Smooth muscle cell (in vitro differentiated cells): ENCODE results near the gene ATG2B. TPM values are rescaled to one million over a fixed set of nuclear protein-coding genes. Genes with fewer than 3 reads are reported as not detected.

Experiments
- DNase-seq: peaks from one replicate; lab custom pipeline; 2025; ENCODE audit not compliant: unreplicated experiment; lab: John Stamatoyannopoulos, UW
- H2AFZ ChIP-seq: fragments of 200-600 bp; sonication (generic); 2 replicates; pipeline ENCODE4 v1.6.0; 2016; ENCODE audit warnings: antibody characterized with exemption, low read depth, mild to moderate bottlenecking
- H3F3A ChIP-seq: fragments of 200-600 bp; sonication (generic); 2 replicates; pipeline ENCODE4 v1.6.0; 2017; ENCODE audit warnings: antibody characterized with exemption, low read depth
- H3K27ac ChIP-seq: fragments of 200-600 bp; sonication (generic); 2 replicates; pipeline ENCODE4 v1.5.1; 2016; ENCODE audit warnings: low read depth, mild to moderate bottlenecking
- H3K27me3 ChIP-seq: fragments of 200-600 bp; sonication (generic); 2 replicates; pipeline ENCODE4 v1.6.1; 2016; ENCODE audit warnings: low read depth, mild to moderate bottlenecking
- H3K36me3 ChIP-seq: fragments of 200-600 bp; sonication (generic); 2 replicates; pipeline ENCODE4 v1.5.1; 2016; ENCODE audit warnings: low read depth
- H3K4me1 ChIP-seq: fragments of 200-600 bp; sonication (generic); 2 replicates; pipeline ENCODE4 v1.5.1; 2016; ENCODE audit warnings: low read depth
- H3K4me2 ChIP-seq: fragments of 200-600 bp; sonication (generic); 2 replicates; pipeline ENCODE4 v1.6.0; 2016; ENCODE audit warnings: mild to moderate bottlenecking
- H3K4me3 ChIP-seq: fragments of 200-600 bp; sonication (generic); 2 replicates; pipeline ENCODE4 v1.5.1; 2016; ENCODE audit warnings: mild to moderate bottlenecking
- H3K79me2 ChIP-seq: fragments of 200-600 bp; sonication (generic); 2 replicates; pipeline ENCODE4 v1.6.0; 2016; ENCODE audit warnings: low read depth, mild to moderate bottlenecking
- H3K9ac ChIP-seq: fragments of 200-600 bp; sonication (generic); 2 replicates; pipeline ENCODE4 v1.6.0; 2016; ENCODE audit warnings: low read depth
- H3K9me3 ChIP-seq: fragments of 200-600 bp; sonication (generic); replicated peaks from 2 replicates; pipeline ENCODE4 v1.5.1; 2016; ENCODE audit warnings: low read depth
- H4K20me1 ChIP-seq: fragments of 200-600 bp; sonication (generic); 2 replicates; pipeline ENCODE4 v1.6.0; 2016; ENCODE audit warnings: low read depth
- WGBS: methylation state at CpG from one replicate; pipeline ENCODE4 v1.1.7; 2016; ENCODE audit warnings: low lambda C conversion rate; 5-methylcytosine and 5-hydroxymethylcytosine counted together
- polyA plus RNA-seq: library from polyadenylated mRNA; unstranded; fragments of >200 nt; fragmentation: Nextera tagmentation; extraction: Ambion mirVana; gene quantifications from 2 replicates; pipeline ENCODE4 v1.2.1, GENCODE V29; 2016
- total RNA-seq: library from RNA; depleted of rRNA; stranded (reverse); fragments of >200 nt; gene quantifications from 2 replicates; pipeline ENCODE4 v1.2.3, GENCODE V29; 2014
- TF ChIP-seq, protein P1 (sequence below): fragments of 200-600 bp; sonication (generic); IDR thresholded peaks from 2 replicates; pipeline ENCODE4 v1.5.1; 2017; ENCODE audit warnings: borderline replicate concordance, mild to moderate bottlenecking, antibody characterized with exemption; ENCODE audit not compliant: insufficient read depth, poor library complexity, severe bottlenecking

ATG2B gene
- total and polyA plus RNA-seq, 2 experiments from 2014 or later = 1.9 to 21.5 TPM

DNA sequence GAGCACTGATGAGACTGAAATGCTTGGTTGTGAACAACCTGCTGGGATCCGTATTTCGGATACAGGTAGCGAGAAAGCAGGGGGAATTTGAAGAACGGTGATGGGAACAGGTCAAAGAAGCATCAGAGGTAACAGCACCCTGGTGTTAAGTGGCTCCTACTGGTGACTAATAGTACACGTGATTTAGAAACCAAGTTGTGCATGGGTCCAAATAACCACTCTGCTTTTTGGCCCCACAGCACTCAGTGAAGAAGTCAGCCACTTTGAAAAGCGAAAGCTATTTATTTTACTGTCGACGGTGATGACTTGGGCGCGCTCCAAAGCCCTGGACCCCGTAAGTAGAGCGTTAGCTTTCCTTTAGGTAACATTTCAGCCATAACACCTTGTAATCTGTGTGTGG lies 45.5 kb upstream of the ATG2B start:
- Histone ChIP-seq H3K27me3 (no peaks in the 10 kb centered on the region), H3K4me1 (no peaks in the 10 kb centered on the region), H3F3A (no peaks in the 10 kb centered on the region), H3K4me2 (no peak overlapping the region), H3K9ac (no peak overlapping the region), H4K20me1 (no peaks in the 10 kb centered on the region), H2AFZ (no peak overlapping the region), H3K27ac (no peak overlapping the region), H3K36me3 (no peaks in the 10 kb centered on the region), H3K79me2 (no peaks in the 10 kb centered on the region), H3K4me3 (no peak overlapping the region), H3K9me3 (no peaks in the 10 kb centered on the region)
- WGBS = 94% methylated on average over 12 of the region's 12 CpGs
- no peak for DNase-seq
- TF ChIP-seq, protein P1, sequence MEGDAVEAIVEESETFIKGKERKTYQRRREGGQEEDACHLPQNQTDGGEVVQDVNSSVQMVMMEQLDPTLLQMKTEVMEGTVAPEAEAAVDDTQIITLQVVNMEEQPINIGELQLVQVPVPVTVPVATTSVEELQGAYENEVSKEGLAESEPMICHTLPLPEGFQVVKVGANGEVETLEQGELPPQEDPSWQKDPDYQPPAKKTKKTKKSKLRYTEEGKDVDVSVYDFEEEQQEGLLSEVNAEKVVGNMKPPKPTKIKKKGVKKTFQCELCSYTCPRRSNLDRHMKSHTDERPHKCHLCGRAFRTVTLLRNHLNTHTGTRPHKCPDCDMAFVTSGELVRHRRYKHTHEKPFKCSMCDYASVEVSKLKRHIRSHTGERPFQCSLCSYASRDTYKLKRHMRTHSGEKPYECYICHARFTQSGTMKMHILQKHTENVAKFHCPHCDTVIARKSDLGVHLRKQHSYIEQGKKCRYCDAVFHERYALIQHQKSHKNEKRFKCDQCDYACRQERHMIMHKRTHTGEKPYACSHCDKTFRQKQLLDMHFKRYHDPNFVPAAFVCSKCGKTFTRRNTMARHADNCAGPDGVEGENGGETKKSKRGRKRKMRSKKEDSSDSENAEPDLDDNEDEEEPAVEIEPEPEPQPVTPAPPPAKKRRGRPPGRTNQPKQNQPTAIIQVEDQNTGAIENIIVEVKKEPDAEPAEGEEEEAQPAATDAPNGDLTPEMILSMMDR = no peak

DNA sequence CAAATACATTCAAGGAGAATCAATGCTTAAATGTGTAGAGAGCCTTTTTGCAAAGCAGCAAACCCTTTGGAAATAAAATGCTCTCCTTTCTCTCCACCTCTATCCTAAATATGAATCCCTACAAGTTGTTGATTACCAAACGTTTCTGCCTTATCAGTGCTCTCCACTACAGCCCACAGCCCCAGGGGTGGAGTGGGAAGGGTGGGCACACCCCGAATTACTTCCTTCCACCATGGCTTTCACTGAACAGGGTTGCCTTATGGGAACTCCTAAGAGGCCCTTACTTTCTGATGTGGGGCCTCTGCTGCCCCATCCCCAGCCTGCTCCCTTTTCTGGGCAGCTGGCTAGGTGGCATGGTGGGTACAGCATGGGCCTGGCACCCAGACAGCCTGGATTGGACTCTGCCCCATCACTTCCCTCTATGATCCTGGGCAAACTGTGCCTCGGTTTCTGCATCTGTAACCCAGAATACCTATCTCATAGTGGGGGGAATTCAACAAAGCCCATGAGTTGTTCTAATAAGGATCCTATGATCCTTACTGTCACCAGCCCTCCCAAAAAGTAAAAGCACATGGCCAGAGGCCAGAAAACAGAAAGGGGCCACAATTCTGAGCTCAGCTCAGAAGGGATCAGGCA lies 44.9 kb upstream of the ATG2B start:
- Histone ChIP-seq H2AFZ (no peak overlapping the region), H3K4me2 (no peak overlapping the region), H3K4me1 (no peaks in the 10 kb centered on the region), H3K36me3 (no peaks in the 10 kb centered on the region), H3K4me3 (no peak overlapping the region), H3K27me3 (no peaks in the 10 kb centered on the region), H3K9me3 (no peaks in the 10 kb centered on the region), H3K79me2 (no peaks in the 10 kb centered on the region), H3F3A (no peaks in the 10 kb centered on the region), H4K20me1 (no peaks in the 10 kb centered on the region), H3K27ac (no peak overlapping the region), H3K9ac (no peak overlapping the region)
- no peak for DNase-seq
- TF ChIP-seq, protein P1 = no peak
- 81% methylated on average over 3 of the region's 3 CpGs for WGBS

DNA sequence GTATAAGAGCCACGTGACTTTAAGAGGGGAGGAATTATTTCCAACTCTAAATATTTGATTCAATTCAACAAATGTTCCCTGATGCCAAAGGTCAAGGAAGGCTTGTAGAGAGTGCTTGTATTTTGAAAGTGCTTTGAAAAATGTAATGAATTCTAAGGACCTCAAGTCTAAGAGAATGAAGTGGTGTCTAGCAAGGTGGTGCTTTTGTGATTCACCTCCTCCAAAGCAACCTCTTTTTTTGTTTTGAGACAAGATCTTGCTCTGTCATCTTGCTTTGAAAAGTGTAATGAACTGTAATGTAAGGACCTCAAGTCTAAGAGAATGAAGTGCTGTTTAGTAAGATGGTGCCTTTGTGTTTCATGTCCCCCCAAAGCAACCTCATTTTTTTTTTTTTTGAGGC lies 42.5 kb upstream of the ATG2B start:
- TF ChIP-seq, protein P1 = no peak
- 92% methylated on average over 1 of the region's 1 CpG for WGBS
- Histone ChIP-seq H4K20me1 (no peaks in the 10 kb centered on the region), H2AFZ (no peak overlapping the region), H3K4me3 (no peak overlapping the region), H3K79me2 (no peaks in the 10 kb centered on the region), H3K36me3 (no peaks in the 10 kb centered on the region), H3K9me3 (no peaks in the 10 kb centered on the region), H3K9ac (no peak overlapping the region), H3K4me1 (no peaks in the 10 kb centered on the region), H3K27me3 (no peaks in the 10 kb centered on the region), H3K4me2 (no peak overlapping the region), H3F3A (no peaks in the 10 kb centered on the region), H3K27ac (no peak overlapping the region)
- no peak for DNase-seq

DNA sequence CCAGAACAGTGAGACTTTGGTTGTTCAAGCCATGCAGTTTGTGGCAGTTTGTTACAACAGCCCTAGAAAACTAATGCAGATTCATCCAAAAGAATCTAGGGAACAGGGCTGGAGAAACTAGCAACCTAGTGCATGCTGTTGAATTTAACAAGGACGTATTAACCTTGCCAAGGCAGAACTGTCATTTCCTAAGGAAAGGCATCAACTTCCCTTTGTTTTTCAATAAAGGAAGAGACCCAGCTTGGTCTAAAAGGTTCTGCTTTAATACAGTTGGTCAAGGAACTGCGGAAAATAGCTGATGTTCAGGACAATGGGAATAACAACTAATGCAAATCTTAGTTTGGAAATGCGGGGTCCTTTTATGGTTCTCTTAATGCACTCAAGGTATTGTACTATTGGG lies 40.3 kb upstream of the ATG2B start:
- H3K36me3 ChIP-seq = no peaks in the 10 kb centered on the region
- H3K4me2 ChIP-seq = no peak overlapping the region
- TF ChIP-seq, protein P1 = no peak
- 94% methylated on average over 3 of the region's 3 CpGs for WGBS
- no peak overlapping the region for H3K9ac ChIP-seq
- no peak for DNase-seq
- H3K27ac ChIP-seq = no peak overlapping the region
- H3F3A ChIP-seq = no peaks in the 10 kb centered on the region
- H3K9me3 ChIP-seq = no peaks in the 10 kb centered on the region
- H2AFZ ChIP-seq = no peak overlapping the region
- H3K27me3 ChIP-seq = no peaks in the 10 kb centered on the region
- H3K4me3 ChIP-seq = no peak overlapping the region
- no peaks in the 10 kb centered on the region for H3K4me1 ChIP-seq
- H3K79me2 ChIP-seq = no peaks in the 10 kb centered on the region
- no peaks in the 10 kb centered on the region for H4K20me1 ChIP-seq
